Suprapubic skin (tissue), 3 donors: ENCODE results near the gene UCN2.

Experiments used
- CTCF ChIP-seq, 2 donors: fragments of 200-600 bp in 1 of 2; fragments of 450-650 bp in 1 of 2; sonication (generic) in 1 of 2; IDR thresholded peaks; one replicate each; pipeline ENCODE4 v1.5.1; 2016 to 2019; ENCODE audit warnings: antibody characterized with exemption in 2 of 2, mild to moderate bottlenecking in 1 of 2, moderate library complexity in 1 of 2
- EP300 ChIP-seq: sonication (generic); formaldehyde crosslinking; IDR thresholded peaks from one replicate; pipeline ENCODE4 v1.6.1; 2017; ENCODE audit warnings: antibody characterized with exemption

- no peak for TF ChIP-seq CTCF (IDR thresholded peaks at IDR 0.05)
- no peak for TF ChIP-seq EP300
Observed at GRCh38 chr3:48543271-48543866, 20.2 kb downstream of the UCN2 start.
